ENCODE measurements around the gene CST6. TPM values are rescaled to one million over a fixed set of nuclear protein-coding genes. Genes with fewer than 3 reads are reported as not detected.

CST6 gene
- total and polyA plus RNA-seq, 8 donors: 0.50 to 47.8 (median 6.6) TPM; not detected in 5

GRCh38 chr11:65967329-65967934 lies 44.4 kb upstream of the CST6 start:
- Histone ChIP-seq H3K27ac (no peak overlapping the region), H3K36me3 (peaks cover 60 to 82% (median 80%) of the 10 kb centered on the region in 4 donors), H3K4me1 (peaks cover 12 to 33% (median 24%) of the 10 kb centered on the region in 4 donors), H3K9me3 (no peaks in the 10 kb centered on the region), H3K27me3 (no peaks in the 10 kb centered on the region), H3K4me3 (no peak overlapping the region)
- 90 to 95% (median 95%) methylated on average over 24 to 30 of the region's 30 CpGs for WGBS, 5 donors
- no peak for TF ChIP-seq POLR2A (IDR thresholded peaks at IDR 0.05)
- TF ChIP-seq EP300 (IDR thresholded peaks at IDR 0.05): no peak
- no peak for TF ChIP-seq CTCF (IDR thresholded peaks at IDR 0.05)
- TF ChIP-seq POLR2AphosphoS5 (IDR thresholded peaks at IDR 0.05): no peak
- intact Hi-C loops (cut with DNase I; ENCODE audit: low total_unique reads): no loop called here
- DNase-seq: no peak

GRCh38 chr11:65968600-65969482 lies 43.0 kb upstream of the CST6 start:
- H3K27me3 ChIP-seq: no peaks in the 10 kb centered on the region
- H3K9me3 ChIP-seq: no peaks in the 10 kb centered on the region
- TF ChIP-seq POLR2A (IDR thresholded peaks at IDR 0.05) (no peak), POLR2AphosphoS5 (IDR thresholded peaks at IDR 0.05) (no peak), EP300 (IDR thresholded peaks at IDR 0.05) (no peak), CTCF (IDR thresholded peaks at IDR 0.05) (no peak)
- intact Hi-C loops (cut with DNase I; ENCODE audit: low total_unique reads): no loop called here
- no peak overlapping the region for H3K4me3 ChIP-seq
- peaks cover 66 to 91% (median 89%) of the 10 kb centered on the region in 4 donors for H3K36me3 ChIP-seq
- H3K4me1 ChIP-seq: peaks cover 0 to 19% (median 10%) of the 10 kb centered on the region in 4 donors
- DNase-seq: no peak
- WGBS, 5 donors: 82 to 88% (median 86%) methylated on average over 15 of the region's 15 CpGs
- H3K27ac ChIP-seq: peak overlapping the region in 2 of 5 donors; percentile 36 to 38

GRCh38 chr11:65972116-65972515 lies 39.7 kb upstream of the CST6 start:
- Histone ChIP-seq H3K27ac (no peak overlapping the region), H3K27me3 (no peaks in the 10 kb centered on the region), H3K36me3 (peaks cover 50 to 82% (median 77%) of the 10 kb centered on the region in 4 donors), H3K4me3 (no peak overlapping the region), H3K9me3 (no peaks in the 10 kb centered on the region), H3K4me1 (peaks cover 0 to 13% (median 0%) of the 10 kb centered on the region in 4 donors)
- TF ChIP-seq POLR2A (IDR thresholded peaks at IDR 0.05): no peak
- no peak for TF ChIP-seq EP300 (IDR thresholded peaks at IDR 0.05)
- no peak for TF ChIP-seq CTCF (IDR thresholded peaks at IDR 0.05)
- no peak for TF ChIP-seq POLR2AphosphoS5 (IDR thresholded peaks at IDR 0.05)
- 93 to 97% (median 95%) methylated on average over 8 of the region's 8 CpGs for WGBS, 5 donors
- intact Hi-C loops (cut with DNase I; ENCODE audit: low total_unique reads): no loop called here
- no peak for DNase-seq

- no peak overlapping the region for H3K4me3 ChIP-seq
- H3K27ac ChIP-seq: no peak overlapping the region
- WGBS, 5 donors: 91 to 98% (median 95%) methylated on average over 13 of the region's 13 CpGs
- TF ChIP-seq EP300 (IDR thresholded peaks at IDR 0.05) (no peak), POLR2AphosphoS5 (IDR thresholded peaks at IDR 0.05) (no peak), POLR2A (IDR thresholded peaks at IDR 0.05) (no peak), CTCF (IDR thresholded peaks at IDR 0.05) (no peak)
- H3K4me1 ChIP-seq: peaks cover 0 to 11% (median 0%) of the 10 kb centered on the region in 4 donors
- H3K36me3 ChIP-seq: peaks cover 50 to 82% (median 77%) of the 10 kb centered on the region in 4 donors
- DNase-seq: no peak
- no peaks in the 10 kb centered on the region for H3K9me3 ChIP-seq
- no peaks in the 10 kb centered on the region for H3K27me3 ChIP-seq
- intact Hi-C loops (cut with DNase I; ENCODE audit: low total_unique reads): no loop called here
Observed at GRCh38 chr11:65973439-65974110, 38.2 kb upstream of the CST6 start.
